Ramos (cell line): Measurements from ENCODE around the gene FLT4.

Experiments used
- in situ Hi-C: fragments of 300-500 bp; cut with MboI; formaldehyde crosslinking; loops from one replicate; pipeline ENCODE4 v1.14.3; 2022; ENCODE audit warnings: low sequenced_read_pairs; ENCODE audit not compliant: unreplicated experiment

The FLT4 gene

DNA sequence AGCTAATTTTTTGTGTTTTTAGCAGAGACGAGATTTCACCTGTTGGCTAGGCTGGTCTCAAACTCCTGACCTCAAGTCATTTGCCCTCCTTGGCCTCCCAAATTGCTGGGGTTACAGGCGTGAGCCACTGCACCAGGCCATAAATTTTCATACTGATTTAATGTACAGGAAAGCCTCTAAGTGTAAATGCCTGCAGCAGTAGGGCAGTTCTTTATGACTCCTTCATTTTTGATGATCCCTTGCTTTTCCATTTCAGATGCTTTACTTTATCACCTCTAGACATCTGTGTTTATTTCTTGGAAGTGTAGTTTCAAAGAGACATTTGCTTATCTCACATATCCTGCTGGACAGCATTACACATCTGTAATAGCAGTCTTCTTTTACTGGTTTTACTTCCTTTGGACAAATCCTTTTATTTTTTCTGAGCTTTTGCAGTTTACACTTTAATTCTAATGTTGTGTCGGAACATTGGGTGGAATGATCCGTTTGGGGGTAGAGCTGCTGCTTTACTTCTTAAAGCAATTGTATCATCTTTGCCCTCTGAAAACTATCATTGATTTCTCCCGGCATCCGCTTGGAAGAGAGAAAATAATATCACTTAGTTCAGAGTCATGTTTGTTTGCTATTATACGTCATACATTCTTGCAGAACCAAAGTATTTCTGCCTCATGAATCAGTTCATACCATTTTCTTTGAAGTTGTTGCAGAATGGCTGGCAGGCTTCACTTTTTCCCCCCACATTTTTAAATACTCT lies 94.1 kb downstream of the FLT4 start:
- in situ Hi-C loops = no loop called here

DNA sequence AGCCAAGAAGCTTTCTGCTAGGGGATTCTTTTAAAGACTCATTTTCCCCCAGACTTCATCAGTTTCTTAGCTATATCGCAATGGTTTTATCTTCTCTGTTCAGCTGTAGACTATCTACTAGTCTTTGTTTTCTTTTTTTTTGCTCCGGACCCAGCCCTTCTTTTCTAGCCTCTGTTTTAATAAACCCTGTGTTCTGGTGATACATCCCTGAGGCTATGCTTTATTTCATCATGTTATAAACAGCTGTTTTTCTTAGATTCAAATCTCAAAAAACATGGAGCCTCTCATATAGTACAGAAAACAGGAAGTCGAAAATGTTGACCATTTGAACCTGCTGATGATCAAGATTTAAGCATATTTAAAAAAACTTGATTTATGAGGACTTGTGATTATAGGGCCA lies 95.9 kb downstream of the FLT4 start:
- in situ Hi-C loops = no loop called here
